ENCODE measurements around the gene CTU2. TPM values are rescaled to one million over a fixed set of nuclear protein-coding genes. Genes with fewer than 3 reads are reported as not detected.

Gene CTU2
- total and polyA plus RNA-seq, 10 of the 15 experiments (the other 5 are each of a cell fraction or from before 2014, with no cell fraction given), result 0.32 to 44.5 (median 18.2) TPM

- TF ChIP-seq RFX5 (IDR thresholded peaks at IDR 0.05; ENCODE audit: low read depth, low read length), result no peak
Observed at GRCh38 chr16:88724855-88725555, 18.7 kb downstream of the CTU2 start (continued).

- Histone ChIP-seq H3K27me3 (replicated peaks in 1 of 2; ENCODE audit: control insufficient read depth in 2 of 2, insufficient read depth in 2 of 2, low read length in 1 of 2) (no peaks in the 10 kb centered on the region), H3K79me2 (ENCODE audit: control insufficient read depth, insufficient read depth, low read length) (no peaks in the 10 kb centered on the region), H3K4me2 (ENCODE audit: control insufficient read depth, insufficient read depth) (no peak overlapping the region), H3K4me3 (no peak overlapping the region), H3K27ac (ENCODE audit: control insufficient read depth, insufficient read depth) (no peak overlapping the region), H3K36me3 (ENCODE audit: control insufficient read depth in 2 of 2, insufficient read depth in 2 of 2, low read length in 1 of 2) (peaks cover 0 to 54% of the 10 kb centered on the region in 2 experiments; a peak in 3 of 4 replicates), H2AFZ (ENCODE audit: control insufficient read depth, low read depth, low read length) (no peak overlapping the region), H3K4me1 (ENCODE audit: control insufficient read depth, insufficient read depth, low read length) (no peaks in the 10 kb centered on the region), H3K9me3 (replicated peaks; ENCODE audit: control insufficient read depth, insufficient read depth, low read length) (no peaks in the 10 kb centered on the region), H3K9ac (ENCODE audit: control insufficient read depth, insufficient read depth, low read length) (no peak overlapping the region), H4K20me1 (ENCODE audit: control insufficient read depth, insufficient read depth) (no peaks in the 10 kb centered on the region)
- ChIA-PET CTCF (no interaction called here), SMC1A (ENCODE audit: uncharacterized antibody, unreplicated experiment) (interaction anchor here (1.1 kb wide), 1 partner anchor 11 kb away, joined by 4 read pairs; no protein-coding TSS in a partner anchor), POLR2A (no interaction called here), RAD21 (ENCODE audit: unreplicated experiment) (no interaction called here)
- BruUV-seq (replicated peaks), result no TSS peak
- DNase-seq (ENCODE audit: low read depth, low spot score), result no peak
- ATAC-seq, result no peak
- 84% methylated on average over 32 of the region's 32 CpGs for WGBS (ENCODE audit: insufficient coverage, insufficient replicate concordance, low lambda C conversion rate, missing lambda C conversion rate)
- FAIRE-seq, result no peak
- intact Hi-C loops (cut with micrococcal nuclease; ENCODE audit: unreplicated experiment), result no loop called here
- in situ Hi-C loops (cut with MboI), result no loop called here
- TF ChIP-seq FOS (IDR thresholded peaks at IDR 0.05; ENCODE audit: borderline replicate concordance, extremely low read depth, insufficient read length) (no peak), TCF3 (IDR thresholded peaks at IDR 0.05; ENCODE audit: borderline replicate concordance, insufficient read depth, low read depth, low read length) (no peak), ZNF274 (IDR thresholded peaks at IDR 0.05; ENCODE audit: insufficient read depth, insufficient read length) (no peak), NFIC (IDR thresholded peaks at IDR 0.05; ENCODE audit: low read depth, low read length) (no peak), REST (IDR thresholded peaks at IDR 0.05; ENCODE audit: low read depth, low read length) (no peak), POLR2AphosphoS2 (IDR thresholded peaks at IDR 0.05; ENCODE audit: low read depth, low read length) (no peak), MXI1 (IDR thresholded peaks at IDR 0.05; ENCODE audit: low read depth, low read length) (no peak), MLLT1 (IDR thresholded peaks at IDR 0.05) (no peak), CHD2 (IDR thresholded peaks at IDR 0.05; ENCODE audit: borderline replicate concordance, low read depth, low read length) (no peak)
- TF ChIP-seq, protein P1, sequence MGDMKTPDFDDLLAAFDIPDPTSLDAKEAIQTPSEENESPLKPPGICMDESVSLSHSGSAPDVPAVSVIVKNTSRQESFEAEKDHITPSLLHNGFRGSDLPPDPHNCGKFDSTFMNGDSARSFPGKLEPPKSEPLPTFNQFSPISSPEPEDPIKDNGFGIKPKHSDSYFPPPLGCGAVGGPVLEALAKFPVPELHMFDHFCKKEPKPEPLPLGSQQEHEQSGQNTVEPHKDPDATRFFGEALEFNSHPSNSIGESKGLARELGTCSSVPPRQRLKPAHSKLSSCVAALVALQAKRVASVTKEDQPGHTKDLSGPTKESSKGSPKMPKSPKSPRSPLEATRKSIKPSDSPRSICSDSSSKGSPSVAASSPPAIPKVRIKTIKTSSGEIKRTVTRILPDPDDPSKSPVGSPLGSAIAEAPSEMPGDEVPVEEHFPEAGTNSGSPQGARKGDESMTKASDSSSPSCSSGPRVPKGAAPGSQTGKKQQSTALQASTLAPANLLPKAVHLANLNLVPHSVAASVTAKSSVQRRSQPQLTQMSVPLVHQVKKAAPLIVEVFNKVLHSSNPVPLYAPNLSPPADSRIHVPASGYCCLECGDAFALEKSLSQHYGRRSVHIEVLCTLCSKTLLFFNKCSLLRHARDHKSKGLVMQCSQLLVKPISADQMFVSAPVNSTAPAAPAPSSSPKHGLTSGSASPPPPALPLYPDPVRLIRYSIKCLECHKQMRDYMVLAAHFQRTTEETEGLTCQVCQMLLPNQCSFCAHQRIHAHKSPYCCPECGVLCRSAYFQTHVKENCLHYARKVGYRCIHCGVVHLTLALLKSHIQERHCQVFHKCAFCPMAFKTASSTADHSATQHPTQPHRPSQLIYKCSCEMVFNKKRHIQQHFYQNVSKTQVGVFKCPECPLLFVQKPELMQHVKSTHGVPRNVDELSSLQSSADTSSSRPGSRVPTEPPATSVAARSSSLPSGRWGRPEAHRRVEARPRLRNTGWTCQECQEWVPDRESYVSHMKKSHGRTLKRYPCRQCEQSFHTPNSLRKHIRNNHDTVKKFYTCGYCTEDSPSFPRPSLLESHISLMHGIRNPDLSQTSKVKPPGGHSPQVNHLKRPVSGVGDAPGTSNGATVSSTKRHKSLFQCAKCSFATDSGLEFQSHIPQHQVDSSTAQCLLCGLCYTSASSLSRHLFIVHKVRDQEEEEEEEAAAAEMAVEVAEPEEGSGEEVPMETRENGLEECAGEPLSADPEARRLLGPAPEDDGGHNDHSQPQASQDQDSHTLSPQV (IDR thresholded peaks at IDR 0.05), result no peak
Observed at GRCh38 chr16:88725609-88726407, 19.5 kb downstream of the CTU2 start.

All from GM12878 (cell line).